GM19239 (cell line): ENCODE data around the gene MCRS1.

ENCODE experiments used
- DNase-seq: peaks from one replicate; pipeline ENCODE4 v3.0.0; 2011; ENCODE audit warnings: low spot score; ENCODE audit not compliant: insufficient read length
- FAIRE-seq: peaks from 2 replicates; lab custom pipeline; 2011; peaks lifted over from hg19 to GRCh38; lab: Jason Lieb, UNC

Gene MCRS1

DNA sequence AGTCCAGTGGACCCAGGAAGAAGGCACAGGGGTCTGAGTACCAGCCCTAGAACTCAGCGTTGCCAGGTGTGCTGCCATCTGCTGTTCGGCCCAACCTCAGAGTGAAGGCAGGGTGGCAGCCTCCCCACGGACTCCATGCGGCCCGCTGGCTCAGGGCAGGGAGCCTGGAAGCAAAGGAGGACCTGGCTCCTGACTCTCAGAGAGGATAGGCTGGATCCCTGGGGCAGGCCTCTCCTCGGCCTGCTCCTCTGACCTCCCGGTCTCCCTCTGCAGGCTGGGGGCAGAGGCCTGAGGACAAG is 10.1 kb downstream of the MCRS1 start:
- DNase-seq (no peak), FAIRE-seq (no peak)

DNA sequence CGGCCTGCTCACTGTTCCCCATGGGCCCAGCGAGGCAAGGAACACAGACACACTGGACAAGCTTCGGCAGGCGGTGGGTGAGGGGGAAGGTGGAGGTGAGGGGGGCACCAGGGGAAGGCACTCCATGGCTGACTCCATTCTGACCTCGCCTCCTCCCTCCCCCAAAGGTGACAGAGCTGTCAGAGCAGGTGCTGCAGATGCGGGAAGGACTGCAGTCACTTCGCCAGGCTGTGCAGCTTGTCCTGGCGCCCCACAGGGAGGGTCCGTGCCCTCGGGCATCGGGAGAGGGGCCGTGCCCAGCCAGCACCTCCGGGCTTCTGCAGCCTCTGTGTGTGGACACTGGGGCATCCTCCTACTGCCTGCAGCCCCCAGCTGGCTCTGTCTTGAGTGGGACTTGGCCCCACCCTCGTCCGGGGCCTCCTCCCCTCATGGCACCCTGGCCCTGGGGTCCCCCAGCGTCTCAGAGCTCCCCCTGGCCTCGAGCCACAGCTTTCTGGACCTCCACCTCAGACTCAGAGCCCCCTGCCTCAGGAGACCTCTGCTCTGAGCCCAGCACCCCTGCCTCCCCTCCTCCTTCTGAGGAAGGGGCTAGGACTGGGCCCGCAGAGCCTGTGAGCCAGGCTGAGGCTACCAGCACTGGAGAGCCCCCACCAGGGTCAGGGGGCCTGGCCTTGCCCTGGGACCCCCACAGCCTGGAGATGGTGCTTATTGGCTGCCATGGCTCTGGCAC is 10.6 kb downstream of the MCRS1 start:
- FAIRE-seq: no peak
- DNase-seq: no peak

DNA sequence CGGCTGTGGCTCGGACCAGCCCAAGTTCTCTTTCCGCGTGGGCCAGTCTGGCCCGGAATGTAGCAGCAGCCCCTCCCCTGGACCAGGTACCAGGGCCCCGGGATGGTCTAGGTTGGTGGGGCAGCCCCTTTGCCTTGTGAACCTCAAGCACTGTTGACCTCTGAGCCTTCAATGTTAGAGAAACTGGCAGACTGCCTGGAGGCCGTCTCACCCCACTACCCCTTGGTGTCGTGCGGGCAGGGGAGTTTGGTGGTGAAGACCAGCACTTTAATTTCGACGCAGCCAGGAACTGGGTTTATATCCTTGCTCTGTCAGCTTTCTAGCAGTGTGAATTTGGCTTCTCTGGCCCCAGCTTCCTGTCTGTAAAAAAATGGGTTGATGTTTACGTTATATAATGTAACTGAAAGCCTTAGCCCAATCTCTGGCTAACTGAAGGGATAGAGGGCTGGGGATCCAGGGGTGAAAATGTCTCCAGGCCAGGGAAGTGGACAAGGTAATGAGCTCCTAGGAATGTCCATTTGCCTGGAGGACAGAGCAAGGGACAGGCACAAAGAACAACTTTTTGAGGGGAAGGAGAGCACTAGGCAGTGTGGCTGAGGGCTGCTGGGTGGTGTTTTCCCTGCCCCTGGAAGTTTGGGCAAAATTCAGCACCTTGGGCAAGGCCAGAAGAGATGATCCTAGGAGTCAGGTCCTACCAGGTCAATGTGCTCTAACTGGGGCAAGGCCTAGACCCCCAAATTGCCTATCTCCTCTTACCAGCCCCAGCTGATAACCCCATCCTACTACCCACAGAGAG is 11.4 kb downstream of the MCRS1 start:
- FAIRE-seq: no peak
- no peak for DNase-seq

GRCh38 chr12:49555631-49556390 is 12.1 kb downstream of the MCRS1 start:
- FAIRE-seq: no peak
- no peak for DNase-seq

GRCh38 chr12:49554266-49554665 is 13.7 kb downstream of the MCRS1 start:
- FAIRE-seq (no peak), DNase-seq (no peak)

DNA sequence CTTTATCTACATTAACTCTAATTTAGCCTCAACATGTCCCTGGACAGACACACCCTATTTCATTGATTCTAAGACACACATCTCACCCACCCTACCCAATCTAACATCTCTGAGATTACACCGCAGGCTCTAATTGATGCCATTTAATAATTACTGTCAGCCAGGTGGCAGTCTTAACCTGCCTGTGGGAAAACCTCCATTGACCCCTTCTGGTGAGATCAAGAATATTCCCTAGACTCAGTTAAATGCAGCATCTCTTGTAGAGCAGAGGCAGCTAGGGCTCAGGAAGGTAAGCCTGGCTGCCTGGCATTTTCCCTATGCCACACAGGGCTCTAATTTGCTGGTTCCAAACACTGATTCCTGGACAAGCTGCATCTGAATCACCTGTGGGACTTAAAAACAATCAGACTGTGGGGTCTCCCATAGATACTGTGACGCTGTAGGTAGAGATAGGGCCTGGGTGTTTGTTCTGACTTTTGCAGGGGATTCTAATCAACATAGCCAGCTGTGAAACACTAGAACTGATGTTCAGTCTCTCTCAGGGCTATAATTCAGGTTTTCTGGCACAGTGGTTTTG is 14.3 kb downstream of the MCRS1 start:
- peak; percentile 14 for FAIRE-seq
- no peak for DNase-seq

DNA sequence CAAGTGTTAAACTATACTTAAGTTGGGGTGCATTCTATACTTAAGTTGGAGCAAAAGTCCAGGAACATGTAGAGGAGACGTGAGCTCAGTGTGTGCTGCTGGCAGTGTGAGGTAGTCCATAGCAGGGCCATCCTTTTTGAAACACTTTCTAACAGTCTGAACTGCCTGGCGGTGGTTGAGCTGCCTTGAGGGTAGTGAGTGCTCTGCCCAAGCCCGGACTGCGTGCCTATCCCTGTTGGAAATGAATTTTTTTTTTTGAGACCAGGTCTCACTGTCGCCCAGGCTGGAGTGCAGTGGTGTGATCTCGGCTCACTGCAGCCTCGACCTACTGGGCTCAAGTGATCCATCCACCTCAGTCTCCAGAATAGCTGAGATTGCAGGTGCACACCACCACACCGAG is 15.0 kb downstream of the MCRS1 start:
- DNase-seq (no peak), FAIRE-seq (no peak)

DNA sequence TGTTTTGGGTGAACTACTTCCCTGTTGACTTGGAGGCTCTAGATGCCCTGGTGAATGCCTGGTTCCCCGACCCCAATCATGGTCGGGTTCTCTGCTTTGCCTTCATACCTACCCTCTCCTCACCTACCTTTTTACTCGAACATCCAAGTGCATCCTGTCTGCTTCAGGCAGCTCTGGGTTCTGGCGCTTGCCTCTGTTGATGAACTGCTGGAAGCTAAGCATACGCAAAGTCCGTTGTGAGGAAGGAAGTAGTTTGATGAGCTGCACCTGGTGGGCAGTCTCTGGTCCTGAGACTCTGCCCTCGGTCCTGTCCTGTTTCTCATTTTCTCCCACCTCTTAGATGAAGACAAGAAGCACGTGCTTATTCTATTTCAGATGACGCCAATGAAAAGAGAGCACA is 15.5 kb downstream of the MCRS1 start:
- DNase-seq (no peak), FAIRE-seq (no peak)

- no peak for DNase-seq
- no peak for FAIRE-seq
These were observed 15.9 kb downstream of the MCRS1 start for GRCh38 chr12:49552014-49552413.

DNA sequence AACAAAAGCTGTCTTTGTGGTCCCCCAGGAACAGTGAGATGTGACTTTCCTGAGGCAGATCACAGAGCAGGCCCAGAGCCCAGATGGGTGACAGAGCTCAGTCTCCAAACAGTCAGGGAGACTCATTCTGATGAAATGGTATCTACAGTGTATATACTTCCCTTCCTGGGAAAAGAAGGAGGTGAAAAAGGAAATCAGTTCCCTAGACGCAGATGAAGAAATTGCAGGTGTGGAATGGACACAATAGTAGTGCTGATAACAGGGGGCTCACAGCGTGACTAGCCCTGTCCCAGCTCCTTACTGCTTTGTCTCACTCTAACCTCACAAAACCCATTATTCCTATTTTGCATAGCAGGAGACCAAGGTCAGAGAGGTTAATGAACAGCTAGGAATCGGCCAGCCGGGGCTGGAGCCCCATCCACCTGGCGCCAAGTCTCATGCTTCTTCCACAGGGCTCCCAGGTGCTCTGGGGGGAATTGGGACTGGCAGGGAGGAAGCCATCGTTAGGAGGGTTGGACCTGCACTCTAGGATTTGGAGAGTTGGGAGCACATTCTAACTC is 17.2 kb downstream of the MCRS1 start:
- FAIRE-seq (peak; percentile 54), DNase-seq (no peak)

DNA sequence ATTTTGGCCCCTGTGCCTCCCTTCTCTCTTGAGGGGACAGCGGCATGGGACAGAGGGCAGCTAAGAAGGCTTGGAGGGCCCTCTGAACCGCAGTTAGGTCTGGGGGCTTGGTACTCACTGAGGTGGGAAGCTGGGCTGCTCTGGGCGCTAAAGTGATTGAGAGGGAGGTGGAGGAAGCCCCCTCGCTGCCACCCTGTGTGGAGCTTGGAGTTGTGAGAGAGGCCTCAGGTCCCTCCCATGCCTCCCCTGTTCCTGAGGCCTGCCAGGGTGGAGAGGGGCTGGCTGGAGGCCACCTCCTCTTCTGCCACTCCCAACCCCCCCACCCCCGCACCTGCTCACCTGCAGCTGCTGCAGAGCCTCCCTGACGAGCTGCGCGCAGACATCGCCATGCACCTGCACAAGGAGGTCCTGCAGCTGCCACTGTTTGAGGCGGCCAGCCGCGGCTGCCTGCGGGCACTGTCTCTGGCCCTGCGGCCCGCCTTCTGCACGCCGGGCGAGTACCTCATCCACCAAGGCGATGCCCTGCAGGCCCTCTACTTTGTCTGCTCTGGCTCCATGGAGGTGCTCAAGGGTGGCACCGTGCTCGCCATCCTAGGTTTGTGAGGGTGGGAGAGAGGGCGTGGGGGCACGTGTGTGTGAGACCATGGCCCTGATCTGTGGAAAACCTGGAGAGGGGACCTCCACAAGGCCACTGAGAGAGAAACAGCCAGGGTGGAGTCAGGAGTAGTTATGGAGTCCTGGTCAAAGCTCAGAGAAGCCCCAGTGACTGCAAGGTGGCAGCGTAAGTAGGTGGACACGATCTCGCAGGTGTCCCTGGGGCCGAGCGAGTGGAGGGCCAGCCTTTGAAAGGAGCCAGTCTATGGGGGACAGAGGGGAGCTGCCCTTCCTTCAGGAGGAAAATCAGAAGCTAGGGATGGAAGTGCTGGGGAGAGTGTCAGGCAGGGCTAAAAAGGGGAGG is 17.9 kb downstream of the MCRS1 start:
- DNase-seq (no peak), FAIRE-seq (no peak)

GRCh38 chr12:49548822-49549648 is 18.9 kb downstream of the MCRS1 start:
- FAIRE-seq (no peak), DNase-seq (no peak)

GRCh38 chr12:49548481-49548821 is 19.5 kb downstream of the MCRS1 start:
- DNase-seq (no peak), FAIRE-seq (no peak)

GRCh38 chr12:49547090-49547690 is 20.8 kb downstream of the MCRS1 start:
- no peak for FAIRE-seq
- no peak for DNase-seq

- FAIRE-seq (no peak), DNase-seq (no peak)
These were observed 21.5 kb downstream of the MCRS1 start for GRCh38 chr12:49546481-49546880.

DNA sequence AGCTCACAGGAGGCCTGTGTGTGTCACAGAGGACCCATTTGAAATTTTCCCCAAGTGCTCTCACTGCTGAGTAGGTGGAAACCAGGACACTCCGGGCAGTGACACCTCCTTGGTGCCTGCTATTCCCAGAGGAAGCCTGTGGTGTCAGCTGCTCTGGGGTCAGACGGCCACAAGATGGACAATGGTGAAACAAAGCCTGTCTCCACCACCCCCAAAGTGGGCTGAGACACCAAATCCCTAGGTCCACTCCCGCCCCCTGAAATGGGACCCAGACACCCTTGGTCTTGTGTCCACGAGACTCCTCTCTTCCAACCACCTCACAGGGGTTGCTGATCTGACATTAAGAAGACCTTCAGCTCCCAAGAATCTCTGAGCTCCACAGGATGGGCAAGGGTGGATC is 22.1 kb downstream of the MCRS1 start:
- DNase-seq (no peak), FAIRE-seq (no peak)

GRCh38 chr12:49543914-49544815 is 23.8 kb downstream of the MCRS1 start:
- DNase-seq: no peak

More at GRCh38 chr12:49543914-49544815, 23.8 kb downstream of the MCRS1 start:
- no peak for FAIRE-seq
